HepG2 (cell line): ENCODE measurements around the gene TNFSF13. TPM values are rescaled to one million over a fixed set of nuclear protein-coding genes. Genes with fewer than 3 reads are reported as not detected.

Experiments used
- BRCA1 ChIP-seq: sonication (generic); formaldehyde crosslinking; IDR thresholded peaks from 2 replicates; pipeline ENCODE4 v1.4.0; 2020; ENCODE audit warnings: missing genetic modification reagents
- HNRNPK ChIP-seq: fragments of 200-400 bp; formaldehyde crosslinking; IDR thresholded peaks from 2 replicates; pipeline ENCODE4 v1.6.1; 2018; ENCODE audit warnings: low read length, low read depth, moderate library complexity, mild to moderate bottlenecking; ENCODE audit not compliant: poor library complexity, severe bottlenecking
- KAT8 ChIP-seq: IDR thresholded peaks from 2 replicates; pipeline ENCODE4 v1.6.1; 2016; ENCODE audit warnings: missing genetic modification reagents, missing compliant biosample characterization
- LCORL ChIP-seq, 2 experiments: fragments of 450-650 bp in 1 of 2; sonication (generic) in 1 of 2; formaldehyde crosslinking in 1 of 2; IDR thresholded peaks; 2 replicates each; pipeline versions ENCODE4 v1.5.0 to v1.6.1; 2017 to 2020; ENCODE audit warnings: antibody characterized with exemption in 1 of 2, missing genetic modification reagents in 1 of 2
- MEIS2 ChIP-seq: sonication (generic); formaldehyde crosslinking; IDR thresholded peaks from 2 replicates; pipeline ENCODE4 v1.9.0; 2021; ENCODE audit warnings: mild to moderate bottlenecking, missing genetic modification reagents
- MYC ChIP-seq: sonication (generic); formaldehyde crosslinking; IDR thresholded peaks from 2 replicates; pipeline ENCODE4 v1.9.0; 2021; ENCODE audit warnings: missing genetic modification reagents, borderline replicate concordance
- RBAK ChIP-seq: sonication (generic); formaldehyde crosslinking; IDR thresholded peaks from 2 replicates; pipeline ENCODE4 v1.5.1; 2020; ENCODE audit warnings: mild to moderate bottlenecking, missing genetic modification reagents
- SSRP1 ChIP-seq: IDR thresholded peaks from 2 replicates; pipeline ENCODE4 v1.6.1; 2016; ENCODE audit warnings: control low read depth
- YEATS2 ChIP-seq: sonication (generic); formaldehyde crosslinking; IDR thresholded peaks from 2 replicates; pipeline ENCODE4 v1.4.0; 2020; ENCODE audit warnings: missing genetic modification reagents, borderline replicate concordance
- ZFX ChIP-seq: sonication (generic); formaldehyde crosslinking; IDR thresholded peaks from 2 replicates; pipeline ENCODE4 v1.4.0; 2020; ENCODE audit warnings: mild to moderate bottlenecking, low read depth, missing genetic modification reagents, moderate library complexity
- ZNF263 ChIP-seq: sonication (generic); formaldehyde crosslinking; IDR thresholded peaks from 2 replicates; pipeline ENCODE4 v1.4.0; 2020; ENCODE audit warnings: missing genetic modification reagents
- ZNF329 ChIP-seq: sonication (generic); formaldehyde crosslinking; IDR thresholded peaks from 2 replicates; pipeline ENCODE4 v1.9.0; 2021; ENCODE audit warnings: low read depth, mild to moderate bottlenecking, missing genetic modification reagents
- ZNF558 ChIP-seq: sonication (generic); formaldehyde crosslinking; IDR thresholded peaks from 2 replicates; pipeline ENCODE4 v1.9.0; 2022; ENCODE audit warnings: mild to moderate bottlenecking, missing genetic modification reagents, borderline replicate concordance
- ZZZ3 ChIP-seq: sonication (generic); formaldehyde crosslinking; IDR thresholded peaks from 2 replicates; pipeline ENCODE4 v1.4.0; 2020; ENCODE audit warnings: missing genetic modification reagents, mild to moderate bottlenecking, borderline replicate concordance
- polyA plus RNA-seq, 8 experiments: library from polyadenylated mRNA; depleted of rRNA in 3 of 8; stranded (reverse) in 7 of 8; unstranded in 1 of 8; fragments of >200 nt; fragmentation: Illumina TruSeq in 4 of 8; extraction: Trizol in 4 of 8; gene quantifications; 2 replicates each; pipeline versions ENCODE4 v1.2.1 to v1.2.3, GENCODE V29; 2011 to 2016; ENCODE audit warnings: low read depth in 4 of 8, missing spikeins in 1 of 8, mixed read lengths in 1 of 8; ENCODE audit not compliant: insufficient read depth in 1 of 8
- total RNA-seq, 5 experiments: library from RNA; depleted of rRNA; stranded (reverse); fragments of >200 nt; fragmentation: Illumina TruSeq; extraction: Trizol; gene quantifications; 2 replicates each; pipeline ENCODE4 v1.2.3, GENCODE V29; 2016; ENCODE audit warnings: low read depth in 1 of 5
- TF ChIP-seq, protein P1 (sequence below): sonication (generic); formaldehyde crosslinking; IDR thresholded peaks from 2 replicates; pipeline ENCODE4 v1.4.0; 2020; ENCODE audit warnings: missing genetic modification reagents
- TF ChIP-seq, protein P2 (sequence below): sonication (generic); formaldehyde crosslinking; IDR thresholded peaks from 2 replicates; pipeline ENCODE4 v1.8.0; 2022; ENCODE audit warnings: missing genetic modification reagents, mild to moderate bottlenecking, inconsistent platforms, borderline replicate concordance
- TF ChIP-seq, protein P3 (sequence below): sonication (generic); formaldehyde crosslinking; IDR thresholded peaks from 2 replicates; pipeline ENCODE4 v1.5.0; 2020; ENCODE audit warnings: mild to moderate bottlenecking, missing genetic modification reagents, borderline replicate concordance
- TF ChIP-seq, protein P4 (sequence below): sonication (generic); formaldehyde crosslinking; IDR thresholded peaks from 2 replicates; pipeline ENCODE4 v1.9.0; 2021; ENCODE audit warnings: missing genetic modification reagents, mild to moderate bottlenecking, borderline replicate concordance
- TF ChIP-seq, protein P5 (sequence below): sonication (generic); formaldehyde crosslinking; IDR thresholded peaks from 2 replicates; pipeline ENCODE4 v1.4.0; 2020; ENCODE audit warnings: mild to moderate bottlenecking, low read depth, missing genetic modification reagents

TNFSF13 gene
- total and polyA plus RNA-seq, 2 of the 13 experiments (the other 11 are each of a cell fraction or from before 2014, with no cell fraction given): 2.5 to 3.3 TPM

DNA sequence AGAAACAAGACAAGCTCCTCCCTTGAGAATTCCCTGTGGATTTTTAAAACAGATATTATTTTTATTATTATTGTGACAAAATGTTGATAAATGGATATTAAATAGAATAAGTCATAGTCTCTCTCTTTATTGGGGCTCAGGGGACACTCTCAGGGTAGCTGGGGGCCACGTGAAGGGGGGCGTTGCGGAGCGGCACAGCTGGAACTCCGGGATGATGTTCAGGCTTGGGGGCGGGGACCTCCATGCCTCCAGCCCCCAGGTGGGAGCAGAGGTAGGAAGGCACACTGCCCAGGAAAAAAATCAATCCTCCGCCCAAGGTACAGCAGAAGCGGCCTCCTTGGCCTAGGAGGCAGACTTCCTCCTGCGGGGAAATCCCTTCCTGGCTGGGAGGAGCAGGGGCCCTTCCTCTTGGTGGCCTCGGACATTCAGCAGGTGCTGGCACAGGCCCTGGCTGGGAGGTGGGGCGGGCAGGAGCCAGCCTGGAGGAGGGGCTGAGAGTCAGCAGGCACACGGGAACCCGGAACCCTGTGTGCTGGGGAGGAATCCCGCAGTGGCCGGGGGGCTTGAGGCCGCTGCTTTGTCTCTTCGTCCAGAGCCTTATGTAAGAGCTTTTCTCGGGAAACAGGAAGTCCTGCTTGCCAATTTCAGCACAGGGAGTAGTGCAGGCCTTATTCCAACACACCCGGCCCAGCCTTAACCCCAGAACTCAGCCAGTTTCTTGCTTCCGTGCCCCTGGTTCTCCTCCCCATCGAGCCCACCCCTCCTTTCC is 591 bp upstream of the TNFSF13 start (continued):
- TF ChIP-seq, protein P1, sequence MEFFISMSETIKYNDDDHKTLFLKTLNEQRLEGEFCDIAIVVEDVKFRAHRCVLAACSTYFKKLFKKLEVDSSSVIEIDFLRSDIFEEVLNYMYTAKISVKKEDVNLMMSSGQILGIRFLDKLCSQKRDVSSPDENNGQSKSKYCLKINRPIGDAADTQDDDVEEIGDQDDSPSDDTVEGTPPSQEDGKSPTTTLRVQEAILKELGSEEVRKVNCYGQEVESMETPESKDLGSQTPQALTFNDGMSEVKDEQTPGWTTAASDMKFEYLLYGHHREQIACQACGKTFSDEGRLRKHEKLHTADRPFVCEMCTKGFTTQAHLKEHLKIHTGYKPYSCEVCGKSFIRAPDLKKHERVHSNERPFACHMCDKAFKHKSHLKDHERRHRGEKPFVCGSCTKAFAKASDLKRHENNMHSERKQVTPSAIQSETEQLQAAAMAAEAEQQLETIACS: no peak
- TF ChIP-seq, protein P2, sequence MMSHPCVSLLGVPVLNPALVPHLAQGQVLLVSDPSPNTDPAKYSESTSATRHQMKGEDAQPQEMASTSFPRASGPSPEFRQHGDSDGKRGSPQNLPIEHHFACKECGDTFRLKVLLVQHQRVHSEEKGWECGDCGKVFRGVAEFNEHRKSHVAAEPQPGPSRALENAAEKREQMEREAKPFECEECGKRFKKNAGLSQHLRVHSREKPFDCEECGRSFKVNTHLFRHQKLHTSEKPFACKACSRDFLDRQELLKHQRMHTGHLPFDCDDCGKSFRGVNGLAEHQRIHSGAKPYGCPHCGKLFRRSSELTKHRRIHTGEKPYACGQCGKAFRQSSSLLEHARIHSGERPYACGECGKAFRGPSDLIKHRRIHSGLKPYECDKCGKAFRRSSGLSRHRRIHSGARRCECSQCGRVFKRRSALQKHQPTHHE (CRISPR knock-in tag): no peak
- TF ChIP-seq KAT8: peak; percentile 82
- TF ChIP-seq ZZZ3 (CRISPR knock-in tag): peak; percentile 72; the same call in 1 of the 2 replicates
- TF ChIP-seq, protein P3, sequence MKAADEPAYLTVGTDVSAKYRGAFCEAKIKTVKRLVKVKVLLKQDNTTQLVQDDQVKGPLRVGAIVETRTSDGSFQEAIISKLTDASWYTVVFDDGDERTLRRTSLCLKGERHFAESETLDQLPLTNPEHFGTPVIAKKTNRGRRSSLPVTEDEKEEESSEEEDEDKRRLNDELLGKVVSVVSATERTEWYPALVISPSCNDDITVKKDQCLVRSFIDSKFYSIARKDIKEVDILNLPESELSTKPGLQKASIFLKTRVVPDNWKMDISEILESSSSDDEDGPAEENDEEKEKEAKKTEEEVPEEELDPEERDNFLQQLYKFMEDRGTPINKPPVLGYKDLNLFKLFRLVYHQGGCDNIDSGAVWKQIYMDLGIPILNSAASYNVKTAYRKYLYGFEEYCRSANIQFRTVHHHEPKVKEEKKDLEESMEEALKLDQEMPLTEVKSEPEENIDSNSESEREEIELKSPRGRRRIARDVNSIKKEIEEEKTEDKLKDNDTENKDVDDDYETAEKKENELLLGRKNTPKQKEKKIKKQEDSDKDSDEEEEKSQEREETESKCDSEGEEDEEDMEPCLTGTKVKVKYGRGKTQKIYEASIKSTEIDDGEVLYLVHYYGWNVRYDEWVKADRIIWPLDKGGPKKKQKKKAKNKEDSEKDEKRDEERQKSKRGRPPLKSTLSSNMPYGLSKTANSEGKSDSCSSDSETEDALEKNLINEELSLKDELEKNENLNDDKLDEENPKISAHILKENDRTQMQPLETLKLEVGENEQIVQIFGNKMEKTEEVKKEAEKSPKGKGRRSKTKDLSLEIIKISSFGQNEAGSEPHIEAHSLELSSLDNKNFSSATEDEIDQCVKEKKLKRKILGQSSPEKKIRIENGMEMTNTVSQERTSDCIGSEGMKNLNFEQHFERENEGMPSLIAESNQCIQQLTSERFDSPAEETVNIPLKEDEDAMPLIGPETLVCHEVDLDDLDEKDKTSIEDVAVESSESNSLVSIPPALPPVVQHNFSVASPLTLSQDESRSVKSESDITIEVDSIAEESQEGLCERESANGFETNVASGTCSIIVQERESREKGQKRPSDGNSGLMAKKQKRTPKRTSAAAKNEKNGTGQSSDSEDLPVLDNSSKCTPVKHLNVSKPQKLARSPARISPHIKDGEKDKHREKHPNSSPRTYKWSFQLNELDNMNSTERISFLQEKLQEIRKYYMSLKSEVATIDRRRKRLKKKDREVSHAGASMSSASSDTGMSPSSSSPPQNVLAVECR (CRISPR knock-in tag): 0 out of 2 replicates have a peak, but pooled peaks have one; percentile 55
- TF ChIP-seq MYC: 0 out of 2 replicates have a peak, but pooled peaks have one; percentile 26
- no peak for TF ChIP-seq BRCA1 (CRISPR knock-in tag)
- peak; percentile 89 for TF ChIP-seq ZFX (CRISPR knock-in tag)
- TF ChIP-seq MEIS2 (CRISPR knock-in tag): no peak
- peak; percentile 70 for TF ChIP-seq ZNF263
- TF ChIP-seq ZNF558 (CRISPR knock-in tag): no peak
- no peak for TF ChIP-seq RBAK (CRISPR knock-in tag)
- TF ChIP-seq YEATS2 (CRISPR knock-in tag): no peak
- TF ChIP-seq, protein P4, sequence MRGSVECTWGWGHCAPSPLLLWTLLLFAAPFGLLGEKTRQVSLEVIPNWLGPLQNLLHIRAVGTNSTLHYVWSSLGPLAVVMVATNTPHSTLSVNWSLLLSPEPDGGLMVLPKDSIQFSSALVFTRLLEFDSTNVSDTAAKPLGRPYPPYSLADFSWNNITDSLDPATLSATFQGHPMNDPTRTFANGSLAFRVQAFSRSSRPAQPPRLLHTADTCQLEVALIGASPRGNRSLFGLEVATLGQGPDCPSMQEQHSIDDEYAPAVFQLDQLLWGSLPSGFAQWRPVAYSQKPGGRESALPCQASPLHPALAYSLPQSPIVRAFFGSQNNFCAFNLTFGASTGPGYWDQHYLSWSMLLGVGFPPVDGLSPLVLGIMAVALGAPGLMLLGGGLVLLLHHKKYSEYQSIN: no peak
- no peak for TF ChIP-seq SSRP1
- TF ChIP-seq LCORL (IDR thresholded peaks at IDR 0.05): no peak
- TF ChIP-seq LCORL (CRISPR knock-in tag; IDR thresholded peaks at IDR 0.05): no peak; the same call in 1 of the 2 replicates
- TF ChIP-seq, protein P5, sequence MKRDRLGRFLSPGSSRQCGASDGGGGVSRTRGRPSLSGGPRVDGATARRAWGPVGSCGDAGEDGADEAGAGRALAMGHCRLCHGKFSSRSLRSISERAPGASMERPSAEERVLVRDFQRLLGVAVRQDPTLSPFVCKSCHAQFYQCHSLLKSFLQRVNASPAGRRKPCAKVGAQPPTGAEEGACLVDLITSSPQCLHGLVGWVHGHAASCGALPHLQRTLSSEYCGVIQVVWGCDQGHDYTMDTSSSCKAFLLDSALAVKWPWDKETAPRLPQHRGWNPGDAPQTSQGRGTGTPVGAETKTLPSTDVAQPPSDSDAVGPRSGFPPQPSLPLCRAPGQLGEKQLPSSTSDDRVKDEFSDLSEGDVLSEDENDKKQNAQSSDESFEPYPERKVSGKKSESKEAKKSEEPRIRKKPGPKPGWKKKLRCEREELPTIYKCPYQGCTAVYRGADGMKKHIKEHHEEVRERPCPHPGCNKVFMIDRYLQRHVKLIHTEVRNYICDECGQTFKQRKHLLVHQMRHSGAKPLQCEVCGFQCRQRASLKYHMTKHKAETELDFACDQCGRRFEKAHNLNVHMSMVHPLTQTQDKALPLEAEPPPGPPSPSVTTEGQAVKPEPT (CRISPR knock-in tag): peak; percentile 57; the same call in 1 of the 2 replicates
- TF ChIP-seq HNRNPK: no peak
- no peak for TF ChIP-seq ZNF329 (CRISPR knock-in tag)
